H1 (cell line): ENCODE measurements around the gene TMEM198. TPM values are rescaled to one million over a fixed set of nuclear protein-coding genes. Genes with fewer than 3 reads are reported as not detected.

ENCODE experiments used
- ATF2 ChIP-seq: IDR thresholded peaks from 2 replicates; pipeline ENCODE4 v1.6.1; 2012; ENCODE audit warnings: low read length, inconsistent platforms
- CHD1 ChIP-seq: IDR thresholded peaks from 2 replicates; pipeline ENCODE4 v1.6.1; 2012; ENCODE audit warnings: low read depth, low read length, improper control_type of control experiment
- CHD7 ChIP-seq: fragments of 300-600 bp; sonication (generic); IDR thresholded peaks from 2 replicates; pipeline ENCODE4 v1.7.1; 2012; ENCODE audit warnings: low read length, moderate library complexity, mild to moderate bottlenecking, inconsistent platforms; ENCODE audit not compliant: insufficient replicate concordance
- CREB1 ChIP-seq: IDR thresholded peaks from 2 replicates; pipeline ENCODE4 v1.6.1; 2012; ENCODE audit warnings: inconsistent platforms
- HDAC2 ChIP-seq, 2 experiments: fragments of 300-600 bp in 1 of 2; sonication (generic) in 1 of 2; IDR thresholded peaks; 2 replicates each; pipeline ENCODE4 v1.6.1; 2011 to 2012; ENCODE audit warnings: low read depth in 2 of 2, low read length in 2 of 2, mild to moderate bottlenecking in 2 of 2, moderate library complexity in 2 of 2, borderline replicate concordance in 1 of 2, inconsistent platforms in 1 of 2
- NRF1 ChIP-seq: IDR thresholded peaks from 2 replicates; pipeline ENCODE4 v1.6.1; 2011; ENCODE audit warnings: mild to moderate bottlenecking, low read depth, low read length, improper control_type of control experiment
- POU5F1 ChIP-seq: IDR thresholded peaks from 2 replicates; pipeline ENCODE4 v1.6.1; 2011; ENCODE audit warnings: low read depth, mild to moderate bottlenecking, low read length, moderate library complexity
- RFX5 ChIP-seq: IDR thresholded peaks from 2 replicates; pipeline ENCODE4 v1.6.1; 2011; ENCODE audit warnings: low read depth, low read length, improper control_type of control experiment, borderline replicate concordance
- SP4 ChIP-seq: IDR thresholded peaks from 2 replicates; pipeline ENCODE4 v1.6.1; 2012; ENCODE audit warnings: low read length, inconsistent platforms
- SRF ChIP-seq: IDR thresholded peaks from 2 replicates; pipeline ENCODE4 v1.6.1; 2011; ENCODE audit warnings: mild to moderate bottlenecking, low read depth, low read length, moderate library complexity
- TAF7 ChIP-seq: optimal IDR thresholded peaks from 2 replicates; pipeline ENCODE3; 2011; ENCODE audit warnings: low read depth, mild to moderate bottlenecking, inconsistent platforms, low read length, moderate library complexity, borderline replicate concordance
- polyA plus RNA-seq, 7 experiments: library from polyadenylated mRNA; depleted of rRNA in 3 of 7; stranded (reverse) in 5 of 7; unstranded in 2 of 7; fragments of >200 nt in 5 of 7; fragments of 200-250 nt in 2 of 7; gene quantifications; 1 replicate in 5 of 7; 2 replicates in 1 of 7; 4 replicates in 1 of 7; pipeline versions ENCODE4 v1.2.1 to v1.2.3, GENCODE V29; 2011 to 2013; ENCODE audit warnings: missing spikeins in 2 of 7, mixed read lengths in 2 of 7
- total RNA-seq: library from RNA; stranded (reverse); fragmentation: NEBNext Ultra II Directional; extraction: Animal tissue kit (Norgen Biotek cat#: 25700); gene quantifications from 2 replicates; pipeline ENCODE4 v1.2.1, GENCODE V29; 2021

The TMEM198 gene
- total and polyA plus RNA-seq, 2 of the 8 experiments (the other 6 are each of a cell fraction or from before 2014, with no cell fraction given) = 10.2 to 10.4 TPM

GRCh38 chr2:219592736-219593135 is 48.9 kb downstream of the TMEM198 start (continued):
- no peak for TF ChIP-seq CHD7
- TF ChIP-seq SP4 = no peak
- no peak for TF ChIP-seq RFX5
- no peak for TF ChIP-seq SRF
- no peak for TF ChIP-seq HDAC2 (IDR thresholded peaks at IDR 0.05; ENCODE audit: borderline replicate concordance in 1 of 2, low read depth in 2 of 2, low read length in 2 of 2)
- no peak for TF ChIP-seq TAF7
- TF ChIP-seq ATF2 = no peak
- no peak for TF ChIP-seq NRF1
- no peak for TF ChIP-seq CREB1
- TF ChIP-seq CHD1 = no peak
- no peak for TF ChIP-seq POU5F1
